ENCODE results near the gene MAB21L4. TPM values are rescaled to one million over a fixed set of nuclear protein-coding genes. Genes with fewer than 3 reads are reported as not detected.

Gene MAB21L4
- total and polyA plus RNA-seq, 2 of the 8 experiments (the other 6 are each of a cell fraction or from before 2014, with no cell fraction given) = 0.11 TPM; not detected in 1

DNA sequence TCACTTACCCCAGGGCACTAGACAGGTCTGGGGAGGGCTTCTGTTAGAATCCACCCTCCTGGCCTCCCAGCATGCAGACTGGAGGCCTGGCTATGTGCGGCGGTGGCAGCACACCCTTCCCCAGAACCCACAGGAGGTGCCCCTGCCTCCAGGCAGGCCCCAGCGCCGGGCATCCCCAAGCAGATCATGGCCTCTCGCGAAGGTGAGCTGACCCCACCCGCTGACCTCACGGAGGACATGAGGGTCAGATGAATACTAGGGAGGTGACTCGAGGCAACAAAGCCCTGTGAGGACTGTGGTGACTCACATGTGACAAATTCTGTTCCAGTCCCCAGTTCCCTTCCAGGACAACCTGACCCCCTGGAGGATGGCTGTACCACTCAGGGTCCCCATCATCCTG is 1.9 kb downstream of the MAB21L4 start:
- Histone ChIP-seq H3K4me3 (ENCODE audit: extremely low read depth in 1 of 4, insufficient read depth in 2 of 4, low read depth in 3 of 4, low read length in 4 of 4) (no peak overlapping the region), H2BK5ac (ENCODE audit: low read depth, low read length) (no peak overlapping the region), H2AFZ (ENCODE audit: low read length) (no peak overlapping the region), H3K9me3 (ENCODE audit: insufficient read depth in 2 of 2, low read depth in 1 of 2, low read length in 1 of 2) (no peaks in the 10 kb centered on the region), H3K4me1 (replicated peaks in 1 of 4; ENCODE audit: control insufficient read depth in 3 of 4, insufficient read depth in 4 of 4, low read length in 3 of 4) (0 out of 7 replicates have a peak, but pooled peaks cover 0 to 2% (median 0%) of the 10 kb centered on the region in 4 experiments), H3K4ac (replicated peaks; ENCODE audit: insufficient read length, low read depth, low read length) (no peak overlapping the region), H2BK12ac (ENCODE audit: low read depth, low read length) (no peak overlapping the region), H2AK5ac (ENCODE audit: low read depth, low read length) (no peak overlapping the region), H4K20me1 (replicated peaks in 1 of 2; ENCODE audit: control insufficient read depth in 1 of 2, insufficient read depth in 2 of 2, low read length in 2 of 2) (no peaks in the 10 kb centered on the region), H4K8ac (ENCODE audit: extremely low read depth, insufficient read depth, low read length) (peak overlapping the region; percentile 51; the same call in 1 of the 2 replicates), H2BK15ac (ENCODE audit: low read length) (no peak overlapping the region), H4K5ac (ENCODE audit: insufficient read length, low read depth, low read length) (no peak overlapping the region), H3K36me3 (ENCODE audit: control insufficient read depth in 2 of 4, insufficient read depth in 4 of 4, low read length in 3 of 4) (no peaks in the 10 kb centered on the region), H3K27me3 (replicated peaks in 1 of 4; ENCODE audit: control insufficient read depth in 3 of 4, extremely low read depth in 1 of 4, insufficient read depth in 3 of 4, low read length in 3 of 4) (no peaks in the 10 kb centered on the region), H3K18ac (ENCODE audit: extremely low read depth, low read length) (no peak overlapping the region), H4K91ac (replicated peaks; ENCODE audit: insufficient read length, low read length) (no peak overlapping the region), H3K23ac (ENCODE audit: insufficient read length) (no peak overlapping the region), H3K4me2 (ENCODE audit: insufficient read depth in 1 of 2, low read depth in 2 of 2, low read length in 2 of 2) (no peak overlapping the region), H3K79me2 (ENCODE audit: control insufficient read depth in 1 of 2, insufficient read depth in 2 of 2, low read length in 2 of 2) (no peaks in the 10 kb centered on the region), H3K27ac (ENCODE audit: low read depth, low read length) (no peak overlapping the region), H2BK120ac (replicated peaks; ENCODE audit: low read depth, low read length) (no peak overlapping the region), H3K56ac (replicated peaks; ENCODE audit: insufficient read length, low read depth, low read length) (no peak overlapping the region), H3K9ac (replicated peaks in 1 of 4; ENCODE audit: extremely low read depth in 1 of 4, low read depth in 3 of 4, low read length in 3 of 4) (no peak overlapping the region), H2BK20ac (ENCODE audit: low read length) (no peak overlapping the region), H3K14ac (ENCODE audit: insufficient read length) (no peak overlapping the region), H3K23me2 (ENCODE audit: low read depth, low read length) (no peaks in the 10 kb centered on the region), H3K79me1 (ENCODE audit: low read depth, low read length) (no peaks in the 10 kb centered on the region)
- CTCF ChIA-PET (ENCODE audit: partially characterized antibody) = interaction anchor here (1.9 kb wide), 1 partner anchor 89 kb away, joined by 6 read pairs; no protein-coding TSS in a partner anchor
- FAIRE-seq (no peak), DNase-seq (ENCODE audit: low read depth in 1 of 2, low spot score in 2 of 2) (no peak)
- WGBS, 2 experiments (ENCODE audit: extremely low coverage in 1 of 2, insufficient coverage in 1 of 2, insufficient read length in 1 of 2, insufficient replicate concordance in 2 of 2, low coverage in 1 of 2, low lambda C conversion rate in 2 of 2, missing lambda C conversion rate in 1 of 2) = 98% methylated on average over 9 of the region's 9 CpGs; no CpG with 5 or more reads in 1 of the 2 experiments
- POLR2A ChIA-PET (ENCODE audit: partially characterized antibody) = no interaction called here
- TF ChIP-seq SUZ12 (IDR thresholded peaks at IDR 0.05; ENCODE audit: low read length) (no peak), RAD21 (IDR thresholded peaks at IDR 0.05 in 1 of 2, conservative IDR thresholded peaks at IDR 0.05 in 1 of 2; ENCODE audit: low read depth in 2 of 2, low read length in 2 of 2) (no peak), CHD2 (IDR thresholded peaks at IDR 0.05; ENCODE audit: low read length) (no peak), GTF2F1 (IDR thresholded peaks at IDR 0.05; ENCODE audit: borderline replicate concordance, low read depth, low read length) (no peak), SRF (IDR thresholded peaks at IDR 0.05; ENCODE audit: low read depth, low read length) (no peak), SAP30 (IDR thresholded peaks at IDR 0.05; ENCODE audit: insufficient read depth, insufficient replicate concordance, low read length) (no peak), CBX8 (IDR thresholded peaks at IDR 0.05; ENCODE audit: borderline replicate concordance, low read depth, low read length) (no peak)

All from H1 (cell line).